DOHH2 (cell line): ENCODE measurements around the gene MAG.

Source experiments
- CTCF ChIP-seq: fragments of 200-600 bp; sonication (generic); IDR thresholded peaks from one replicate; pipeline ENCODE4 v1.5.1; 2014; ENCODE audit warnings: antibody characterized with exemption, mild to moderate bottlenecking, low read depth, low read length; ENCODE audit not compliant: poor library complexity, severe bottlenecking
- EZH2phosphoT487 ChIP-seq: fragments of 200-600 bp; sonication (generic); IDR thresholded peaks from 2 replicates; pipeline ENCODE4 v1.6.1; 2017; ENCODE audit warnings: borderline replicate concordance, mild to moderate bottlenecking, antibody characterized with exemption, low read length, moderate library complexity, mixed read lengths

- TF ChIP-seq CTCF (no peak), EZH2phosphoT487 (no peak)
Measured at GRCh38 chr19:35253316-35254286, 38.4 kb upstream of the MAG start.
